Measurements from ENCODE around the gene IYD.

The IYD gene, protein sequence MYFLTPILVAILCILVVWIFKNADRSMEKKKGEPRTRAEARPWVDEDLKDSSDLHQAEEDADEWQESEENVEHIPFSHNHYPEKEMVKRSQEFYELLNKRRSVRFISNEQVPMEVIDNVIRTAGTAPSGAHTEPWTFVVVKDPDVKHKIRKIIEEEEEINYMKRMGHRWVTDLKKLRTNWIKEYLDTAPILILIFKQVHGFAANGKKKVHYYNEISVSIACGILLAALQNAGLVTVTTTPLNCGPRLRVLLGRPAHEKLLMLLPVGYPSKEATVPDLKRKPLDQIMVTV

DNA sequence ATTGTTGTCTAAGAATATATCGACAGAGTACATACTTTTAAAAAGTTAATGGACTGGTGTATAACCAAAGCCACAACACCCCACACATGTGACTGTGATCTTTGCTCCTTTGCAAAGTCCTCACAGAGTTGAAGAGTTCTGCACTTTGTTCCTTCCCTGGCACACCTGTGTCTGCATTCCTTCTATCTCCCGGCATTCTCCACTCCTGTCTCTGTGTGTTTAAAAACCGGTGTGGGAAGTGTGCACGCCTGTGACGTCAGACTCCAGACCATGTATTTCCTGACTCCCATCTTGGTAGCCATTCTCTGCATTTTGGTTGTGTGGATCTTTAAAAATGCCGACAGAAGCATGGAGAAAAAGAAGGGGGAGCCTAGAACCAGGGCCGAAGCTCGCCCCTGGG is at the start of gene IYD:
TSS of gene IYD (plus strand) at position 251 of the 400 bp plus-strand sequence. CDS start at position 271, 20 bp downstream.
- DNase-seq, result no peak

DNA sequence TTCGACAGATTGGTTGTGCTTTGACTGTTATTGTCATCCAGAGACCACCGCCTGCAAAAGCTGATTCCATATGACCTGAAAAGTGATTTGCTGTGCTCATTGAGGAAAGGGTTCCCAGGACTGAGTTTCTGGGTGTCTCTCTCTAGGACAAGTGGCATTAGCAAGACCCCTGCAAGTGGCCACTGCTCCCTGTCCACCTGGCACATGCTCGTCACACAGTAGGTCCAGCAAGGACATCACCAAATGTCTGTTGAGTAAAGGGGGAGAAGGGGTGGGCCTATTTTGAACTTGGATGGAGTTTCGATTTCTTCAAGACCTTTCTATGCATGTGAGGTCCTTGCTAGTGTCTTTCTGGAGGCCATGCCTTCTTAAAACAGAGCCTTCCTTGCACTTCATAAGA is 48.9 kb upstream of the IYD start:
- DNase-seq, result no peak

GRCh38 chr6:150320442-150320841 is 48.4 kb upstream of the IYD start:
- no peak for DNase-seq

DNA sequence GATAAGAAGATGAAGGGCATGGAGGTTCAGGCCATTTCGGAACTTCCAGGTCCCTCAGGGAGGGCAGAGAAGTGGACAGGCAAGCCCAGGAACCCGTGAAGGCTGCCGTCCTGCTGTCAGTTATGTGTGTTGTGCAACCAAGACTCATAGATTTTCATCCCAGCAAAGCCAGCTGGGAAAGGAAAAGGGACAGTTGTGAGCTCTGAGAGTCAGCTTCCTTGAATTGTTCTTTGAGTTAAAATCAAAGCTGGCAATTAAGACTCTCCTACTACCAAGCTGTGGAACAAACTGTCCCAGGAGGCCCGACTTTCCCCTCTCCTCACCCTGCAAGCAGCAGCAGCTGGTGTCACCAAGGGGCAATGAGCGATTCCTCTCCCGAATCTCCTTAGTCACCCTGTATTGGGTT is 46.3 kb upstream of the IYD start:
- DNase-seq, result no peak

GRCh38 chr6:150323205-150323604 is 45.6 kb upstream of the IYD start:
- no peak for DNase-seq

GRCh38 chr6:150324044-150324443 is 44.8 kb upstream of the IYD start:
- DNase-seq, result no peak

DNA sequence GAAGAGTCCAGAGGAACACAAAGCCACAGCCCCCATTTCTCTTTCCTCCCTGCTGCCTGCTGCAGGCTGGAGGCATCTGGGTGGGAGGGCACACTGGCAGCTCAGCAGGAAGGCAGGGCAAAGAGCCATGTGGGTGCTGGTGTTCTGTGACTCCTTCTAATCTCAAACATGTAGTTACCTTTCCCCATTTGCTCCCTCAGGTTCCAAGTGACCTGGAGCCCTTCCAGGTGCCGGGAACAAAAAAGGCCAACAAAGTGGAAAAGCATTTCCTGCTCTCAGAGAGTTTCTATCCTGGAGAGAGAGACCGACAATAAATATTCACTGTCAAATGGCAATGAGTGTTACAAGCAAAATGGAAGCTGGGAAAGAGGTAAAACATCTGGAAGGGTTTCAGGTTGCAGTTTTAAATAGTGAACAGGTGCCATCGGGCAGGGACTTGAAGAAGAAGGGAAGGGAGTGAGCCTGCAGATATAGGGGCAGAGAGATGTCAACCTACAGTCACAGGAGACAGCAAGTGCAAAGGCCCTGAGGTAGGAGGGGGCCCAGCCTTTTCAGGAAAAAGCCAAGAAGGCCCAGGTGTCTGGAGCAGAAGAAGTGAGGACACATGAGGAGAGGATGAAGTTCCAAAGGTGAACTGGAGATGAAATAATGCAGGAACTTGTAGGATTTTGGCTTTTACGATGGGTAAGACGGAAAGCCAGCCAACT is 43.6 kb upstream of the IYD start:
- DNase-seq, result no peak

DNA sequence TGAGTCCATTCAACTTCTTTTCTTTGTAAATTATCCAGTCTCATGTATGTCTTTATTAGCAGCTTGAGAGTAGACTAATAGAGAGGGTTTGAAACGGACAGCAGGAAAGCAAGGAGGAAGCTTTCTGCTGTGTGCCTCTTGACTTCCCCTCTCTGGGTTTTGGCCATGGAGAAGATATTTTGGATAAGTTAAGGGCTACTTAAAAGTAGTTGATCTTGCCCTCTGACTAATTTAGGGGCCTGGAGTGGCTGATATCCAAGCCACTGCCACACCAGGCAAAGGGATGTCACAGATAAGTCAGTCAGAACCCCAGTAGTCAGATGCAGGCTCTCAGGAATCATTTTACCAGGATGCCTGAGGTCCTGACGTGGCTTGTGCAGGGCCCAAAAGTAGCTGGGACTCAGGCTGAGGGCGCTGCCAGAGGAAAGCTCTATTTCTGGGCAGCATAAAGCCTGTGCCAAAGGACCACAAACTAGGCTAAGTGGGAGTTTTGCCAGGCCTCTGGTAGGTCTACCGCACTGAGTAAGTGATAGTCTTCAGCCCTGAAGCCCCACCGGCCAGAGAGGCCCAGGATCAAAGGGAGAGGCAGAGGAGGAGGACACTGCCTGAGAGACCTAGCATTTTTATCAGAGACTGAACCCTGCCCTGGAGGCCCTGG is 41.6 kb upstream of the IYD start:
- no peak for DNase-seq

GRCh38 chr6:150328744-150329405 is 39.9 kb upstream of the IYD start:
- DNase-seq, result no peak

DNA sequence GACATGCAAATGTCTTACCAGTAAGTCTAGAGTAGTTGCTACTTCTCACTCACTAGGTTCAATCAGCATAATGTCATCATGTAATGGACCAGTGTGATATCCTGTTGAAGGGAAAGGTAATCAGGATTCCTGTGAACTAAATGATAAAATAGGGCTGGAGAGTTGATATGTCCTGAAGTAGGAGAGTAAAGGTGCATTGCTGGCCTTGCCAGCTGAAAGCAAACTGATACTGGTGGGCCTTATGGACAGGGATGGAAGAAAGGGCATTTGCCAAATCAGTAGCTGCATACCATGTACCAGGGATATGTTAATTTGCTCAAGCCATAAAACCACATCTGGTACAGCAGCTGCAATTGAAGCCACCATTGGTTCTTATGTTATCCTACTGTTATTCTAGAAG is 37.5 kb upstream of the IYD start:
- no peak for DNase-seq

DNA sequence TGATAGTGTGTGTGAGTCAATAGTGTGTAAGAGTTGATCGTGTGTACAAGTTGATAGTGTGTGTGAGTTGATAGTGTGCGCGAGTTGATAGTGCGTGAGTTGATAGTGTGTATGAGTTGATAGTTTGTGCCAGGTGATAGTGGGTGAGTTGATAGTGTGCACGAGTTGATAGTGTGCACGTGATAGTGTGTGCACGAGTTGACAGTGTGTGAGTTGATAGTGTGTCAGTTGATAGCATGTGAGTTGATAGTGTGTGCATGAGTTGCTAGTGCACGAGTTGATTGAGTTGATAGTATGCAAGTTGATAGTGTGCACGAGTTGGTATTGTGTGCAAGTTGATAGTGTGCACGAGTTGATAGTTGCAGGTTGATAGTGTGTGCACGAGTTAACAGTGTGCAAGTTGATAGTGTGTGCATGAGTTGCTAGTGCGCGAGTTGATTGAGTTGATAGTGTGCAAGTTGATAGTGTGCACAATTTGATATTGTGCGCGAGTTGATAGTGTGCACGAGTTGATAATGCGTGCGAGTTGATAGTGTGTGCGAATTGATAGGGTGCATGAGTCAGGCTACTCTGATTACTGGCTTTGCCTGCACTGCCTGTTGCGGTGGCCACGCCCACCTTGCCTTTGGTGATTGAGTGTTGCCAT is 35.8 kb upstream of the IYD start:
- DNase-seq, result no peak

DNA sequence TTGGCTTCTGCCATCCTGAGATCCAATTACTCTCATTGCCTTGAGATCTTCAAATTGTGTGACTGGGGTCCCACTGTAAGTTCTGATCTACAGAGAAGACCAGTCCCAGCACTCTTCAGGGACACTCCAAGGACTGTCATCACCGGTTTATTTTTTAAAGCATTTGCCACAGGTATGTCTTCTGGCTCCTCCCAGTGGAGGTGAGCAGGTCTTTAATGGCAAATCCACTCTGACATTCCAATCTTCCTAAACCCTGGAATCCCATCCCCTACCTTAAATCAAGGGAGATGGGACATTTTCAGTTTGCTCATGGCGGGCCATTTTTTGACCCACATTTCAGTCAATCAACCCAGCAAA is 35.2 kb upstream of the IYD start:
- DNase-seq, result no peak

- DNase-seq, result peak; percentile 60
Measured at GRCh38 chr6:150334790-150335783, 33.7 kb upstream of the IYD start.

DNA sequence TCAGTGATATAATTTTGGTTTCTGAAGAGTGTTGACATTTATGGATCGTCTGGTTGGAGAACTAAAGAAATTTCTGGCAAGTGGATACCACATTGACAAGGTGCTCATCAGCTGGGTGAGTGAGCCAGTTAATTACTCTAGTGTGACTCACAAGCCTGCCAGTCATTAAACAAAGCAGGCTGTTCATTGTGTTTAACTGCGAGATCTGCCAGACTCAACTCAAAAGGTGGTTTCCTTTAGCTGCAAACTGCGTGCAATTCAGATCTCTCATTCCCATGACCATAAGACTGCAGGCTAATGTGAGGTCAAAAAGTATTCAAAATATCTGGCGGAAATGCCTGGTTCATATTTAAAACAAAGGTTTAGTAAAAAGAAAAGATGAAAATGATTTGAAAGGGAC is 32.5 kb upstream of the IYD start:
- no peak for DNase-seq

- no peak for DNase-seq
Measured at GRCh38 chr6:150336708-150337107, 32.1 kb upstream of the IYD start.

DNA sequence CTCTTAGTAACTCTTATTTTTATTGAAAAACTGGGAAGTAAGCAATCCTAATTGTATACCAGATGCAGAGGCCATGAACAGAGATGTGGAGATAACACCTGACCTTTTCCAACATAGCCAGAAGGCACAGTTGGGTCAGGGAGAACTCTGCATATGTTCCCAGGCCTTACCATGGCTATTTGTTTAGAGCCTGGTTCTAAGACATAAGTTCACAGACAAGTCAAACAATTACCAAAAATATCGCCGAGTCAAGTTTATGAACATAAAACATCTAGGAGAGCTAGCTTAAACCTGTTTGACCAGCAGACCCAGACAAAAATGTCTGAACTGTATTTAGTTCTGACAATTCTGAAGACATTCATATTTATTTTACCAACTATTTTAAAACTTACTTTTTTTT is 26.7 kb upstream of the IYD start:
- no peak for DNase-seq

GRCh38 chr6:150343434-150343833 is 25.4 kb upstream of the IYD start:
- no peak for DNase-seq

- no peak for DNase-seq
Measured at GRCh38 chr6:150345781-150346180, 23.0 kb upstream of the IYD start.

GRCh38 chr6:150346346-150346745 is 22.5 kb upstream of the IYD start:
- DNase-seq, result no peak

- DNase-seq, result no peak
Measured at GRCh38 chr6:150347845-150348244, 21.0 kb upstream of the IYD start.

GRCh38 chr6:150349546-150349945 is 19.3 kb upstream of the IYD start:
- DNase-seq, result no peak
